Activated CD8-positive, alpha-beta T cell treated with anti-CD3 and anti-CD28 coated beads, Interleukin-2, amount 10 ng/mL, durations not matched to agents 7 days and 5 days (primary cell): Measurements from ENCODE around the gene RNU6-7. TPM values are rescaled to one million over a fixed set of nuclear protein-coding genes. Genes with fewer than 3 reads are reported as not detected.

Source experiments
- ATAC-seq: fragments of 150-1000 bp; cut with Tn5 transposase; one replicate; pipeline ENCODE4 v1.10.0; 2021; ENCODE audit warnings: moderate library complexity
- CTCF ChIA-PET: fragments of 350-600 bp; sonication (Branson Sonifier 250); formaldehyde crosslinking; loops from one replicate; lab custom pipeline; 2021; ENCODE audit warnings: antibody characterized with exemption; lab: Charles Lee
- POLR2A ChIA-PET: fragments of 350-600 bp; sonication (Branson Sonifier 250); formaldehyde crosslinking; loops from one replicate; lab custom pipeline; 2021; ENCODE audit warnings: antibody characterized with exemption; lab: Charles Lee
- DNase-seq: peaks from one replicate; pipeline ENCODE4 v3.0.0-alpha.2; 2020
- H3K27ac Mint-ChIP-seq: one replicate; pipeline ENCODE4 v1.8.0; 2021; ENCODE audit warnings: mild to moderate bottlenecking, mixed read lengths
- H3K27me3 Mint-ChIP-seq: one replicate; pipeline ENCODE4 v1.8.0; 2021; ENCODE audit warnings: low read depth, mixed read lengths
- H3K36me3 Mint-ChIP-seq: one replicate; pipeline ENCODE4 v1.8.0; 2021; ENCODE audit warnings: low read depth, mixed read lengths
- H3K4me1 Mint-ChIP-seq: one replicate; pipeline ENCODE4 v1.8.0; 2021; ENCODE audit warnings: low read depth, mixed read lengths
- H3K4me3 Mint-ChIP-seq: one replicate; pipeline ENCODE4 v1.8.0; 2021; ENCODE audit warnings: mild to moderate bottlenecking, mixed read lengths
- H3K9me3 Mint-ChIP-seq: one replicate; pipeline ENCODE4 v1.8.0; 2022; ENCODE audit warnings: mixed read lengths; ENCODE audit not compliant: insufficient read depth
- total RNA-seq, 2 experiments: library from RNA; stranded (reverse); gene quantifications; one replicate each; pipeline ENCODE4 v1.2.3, GENCODE V29; 2021

The RNU6-7 gene
- total RNA-seq, 2 experiments from 2014 or later = not detected

- ChIA-PET POLR2A (no interaction called here), CTCF (no interaction called here)
- Mint-ChIP-seq H3K9me3 (no peaks in the 10 kb centered on the region), H3K27me3 (peaks cover 7% of the 10 kb centered on the region), H3K4me1 (peaks cover 2% of the 10 kb centered on the region), H3K36me3 (no peaks in the 10 kb centered on the region), H3K4me3 (no peak overlapping the region), H3K27ac (no peak overlapping the region)
- DNase-seq (no peak), ATAC-seq (no peak)
These were observed 8.3 kb upstream of the RNU6-7 start for GRCh38 chr14:32193532-32193931.

GRCh38 chr14:32195636-32196035 is 6.2 kb upstream of the RNU6-7 start:
- Mint-ChIP-seq H3K4me3 (no peak overlapping the region), H3K36me3 (no peaks in the 10 kb centered on the region), H3K9me3 (no peaks in the 10 kb centered on the region), H3K27ac (no peak overlapping the region), H3K27me3 (peaks cover 5% of the 10 kb centered on the region), H3K4me1 (peaks cover 3% of the 10 kb centered on the region)
- POLR2A ChIA-PET = no interaction called here
- ATAC-seq = no peak
- no peak for DNase-seq
- CTCF ChIA-PET = no interaction called here

- H3K27ac Mint-ChIP-seq = no peak overlapping the region
- H3K4me1 Mint-ChIP-seq = peaks cover 25% of the 10 kb centered on the region
- no peaks in the 10 kb centered on the region for H3K9me3 Mint-ChIP-seq
- peaks cover 3% of the 10 kb centered on the region for H3K27me3 Mint-ChIP-seq
- ATAC-seq (no peak), DNase-seq (no peak)
- POLR2A ChIA-PET = interaction anchor here (2.5 kb wide), 1 partner anchor 120 kb away, joined by 6 read pairs; no protein-coding TSS in a partner anchor
- CTCF ChIA-PET = interaction anchor here (0.7 to 1.5 kb wide), 2 partner anchors 124 to 1068 kb away, joined by 3 to 4 read pairs; no protein-coding TSS in a partner anchor
- peaks cover 1% of the 10 kb centered on the region for H3K36me3 Mint-ChIP-seq
- no peak overlapping the region for H3K4me3 Mint-ChIP-seq
These were observed 3.9 kb upstream of the RNU6-7 start for GRCh38 chr14:32197919-32198318.

GRCh38 chr14:32200368-32201192 is 1.3 kb upstream of the RNU6-7 start:
- ATAC-seq (no peak), DNase-seq (no peak)
- no peaks in the 10 kb centered on the region for H3K27me3 Mint-ChIP-seq
- peak overlapping the region; percentile 82 for H3K4me3 Mint-ChIP-seq
- H3K4me1 Mint-ChIP-seq = peaks cover 38% of the 10 kb centered on the region
- CTCF ChIA-PET = interaction anchor here (1.5 to 1.9 kb wide), 3 partner anchors 52 to 123 kb away, joined by 3 to 7 read pairs (median 4); no protein-coding TSS in a partner anchor
- POLR2A ChIA-PET = interaction anchor here (2.5 kb wide), 1 partner anchor 123 kb away, joined by 6 read pairs; no protein-coding TSS in a partner anchor
- no peaks in the 10 kb centered on the region for H3K9me3 Mint-ChIP-seq
- H3K27ac Mint-ChIP-seq = peak overlapping the region; percentile 99
- peaks cover 5% of the 10 kb centered on the region for H3K36me3 Mint-ChIP-seq

- Mint-ChIP-seq H3K27me3 (no peaks in the 10 kb centered on the region), H3K9me3 (no peaks in the 10 kb centered on the region), H3K36me3 (peaks cover 5% of the 10 kb centered on the region), H3K4me3 (peak overlapping the region; percentile 82), H3K4me1 (peaks cover 46% of the 10 kb centered on the region), H3K27ac (peak overlapping the region; percentile 99)
- ATAC-seq = peak; percentile 59
- peak; percentile 82 for DNase-seq
- CTCF ChIA-PET = no interaction called here
- POLR2A ChIA-PET = no interaction called here
These were observed 541 bp upstream of the RNU6-7 start for GRCh38 chr14:32201193-32201815.

GRCh38 chr14:32202491-32202997 is 699 bp downstream of the RNU6-7 start:
- Mint-ChIP-seq H3K27ac (peak overlapping the region; percentile 99), H3K4me1 (peaks cover 51% of the 10 kb centered on the region), H3K27me3 (no peaks in the 10 kb centered on the region), H3K36me3 (peaks cover 5% of the 10 kb centered on the region), H3K9me3 (no peaks in the 10 kb centered on the region), H3K4me3 (peak overlapping the region; percentile 82)
- no peak for ATAC-seq
- POLR2A ChIA-PET = interaction anchor here (1.5 kb wide), 1 partner anchor 124 kb away, joined by 7 read pairs; no protein-coding TSS in a partner anchor
- CTCF ChIA-PET = interaction anchor here (1.9 kb wide), 1 partner anchor 52 kb away, joined by 6 read pairs; no protein-coding TSS in a partner anchor
- no peak for DNase-seq

GRCh38 chr14:32202998-32203882 is 1.4 kb downstream of the RNU6-7 start, which contains the start of gene RNU6-8:
RNU6-8 (minus strand) TSS chr14:32203269.
- peak; percentile 90 for DNase-seq
- Mint-ChIP-seq H3K27ac (peak within 1 kb of the TSS; percentile 99), H3K4me3 (peak within 1 kb of the TSS; percentile 82), H3K36me3 (peaks cover 5% of the 10 kb centered on the region), H3K4me1 (peaks cover 51% of the 10 kb centered on the region), H3K9me3 (no peaks in the 10 kb centered on the region), H3K27me3 (no peaks in the 10 kb centered on the region)
- ChIA-PET CTCF (interaction anchor here (0.8 to 1.9 kb wide), 2 partner anchors 51 to 129 kb away, joined by 5 to 6 read pairs; no protein-coding TSS in a partner anchor), POLR2A (interaction anchor here (1.5 kb wide), 1 partner anchor 125 kb away, joined by 7 read pairs; no protein-coding TSS in a partner anchor)
- peak; percentile 87 for ATAC-seq

GRCh38 chr14:32203928-32204357 is 2.1 kb downstream of the RNU6-7 start:
- H3K36me3 Mint-ChIP-seq = peaks cover 5% of the 10 kb centered on the region
- ChIA-PET POLR2A (no interaction called here), CTCF (interaction anchor here (0.8 to 1.9 kb wide), 2 partner anchors 50 to 130 kb away, joined by 5 to 6 read pairs; no protein-coding TSS in a partner anchor)
- H3K4me1 Mint-ChIP-seq = peaks cover 51% of the 10 kb centered on the region
- peak; percentile 12 for ATAC-seq
- peak overlapping the region; percentile 99 for H3K27ac Mint-ChIP-seq
- DNase-seq = peak; percentile 45
- no peaks in the 10 kb centered on the region for H3K9me3 Mint-ChIP-seq
- peaks cover 2% of the 10 kb centered on the region for H3K27me3 Mint-ChIP-seq
- peak overlapping the region; percentile 82 for H3K4me3 Mint-ChIP-seq

- CTCF ChIA-PET = interaction anchor here (1.0 to 2.7 kb wide), 3 partner anchors 47 to 53 kb away, joined by 3 to 8 read pairs (median 6); no protein-coding TSS in a partner anchor
- H3K4me3 Mint-ChIP-seq = no peak overlapping the region
- H3K27me3 Mint-ChIP-seq = peaks cover 11% of the 10 kb centered on the region
- DNase-seq (no peak), ATAC-seq (no peak)
- no peaks in the 10 kb centered on the region for H3K9me3 Mint-ChIP-seq
- H3K27ac Mint-ChIP-seq = no peak overlapping the region
- H3K36me3 Mint-ChIP-seq = peaks cover 5% of the 10 kb centered on the region
- H3K4me1 Mint-ChIP-seq = peaks cover 48% of the 10 kb centered on the region
- POLR2A ChIA-PET = no interaction called here
These were observed 3.7 kb downstream of the RNU6-7 start for GRCh38 chr14:32205554-32205953.

- H3K27me3 Mint-ChIP-seq = peaks cover 11% of the 10 kb centered on the region
- H3K36me3 Mint-ChIP-seq = peaks cover 5% of the 10 kb centered on the region
- CTCF ChIA-PET = interaction anchor here (1.0 to 2.7 kb wide), 4 partner anchors 45 to 52 kb away, joined by 3 to 8 read pairs (median 6); no protein-coding TSS in a partner anchor
- H3K4me3 Mint-ChIP-seq = no peak overlapping the region
- ATAC-seq (no peak), DNase-seq (no peak)
- H3K9me3 Mint-ChIP-seq = no peaks in the 10 kb centered on the region
- POLR2A ChIA-PET = no interaction called here
- H3K27ac Mint-ChIP-seq = no peak overlapping the region
- peaks cover 44% of the 10 kb centered on the region for H3K4me1 Mint-ChIP-seq
These were observed 4.1 kb downstream of the RNU6-7 start for GRCh38 chr14:32205984-32206383.
